ENCODE measurements around the gene MYH3. TPM values are rescaled to one million over a fixed set of nuclear protein-coding genes. Genes with fewer than 3 reads are reported as not detected.
"Not testable (repeated sequence)": the region's sequence is repeated elsewhere in the genome, so short reads cannot be mapped to it uniquely, and the experiment has no call there.

MYH3 gene
- total RNA-seq, 1 experiment from 2014 or later, result 1.6 TPM

GRCh38 chr17:10697092-10698081 is 40.3 kb upstream of the MYH3 start, which contains the start of the genes ADPRM and SCO1 (continued):
- TF ChIP-seq RELA (CRISPR knock-in tag; IDR thresholded peaks at IDR 0.05; ENCODE audit: borderline replicate concordance), result peak; percentile 34; the same call in 1 of the 2 replicates
- TF ChIP-seq ETV6 (CRISPR knock-in tag; IDR thresholded peaks at IDR 0.05), result peak; percentile 96; the same call in 1 of the 2 replicates

- DNase-seq (ENCODE audit: low spot score); H3K9me3 Mint-ChIP-seq; ATAC-seq; H3K4me1 Mint-ChIP-seq; POLR2A ChIA-PET; H3K27ac Mint-ChIP-seq; H3K27me3 Mint-ChIP-seq (ENCODE audit: low read depth): not testable (repeated sequence)
- Mint-ChIP-seq H3K4me3 (peak overlapping the region; percentile 94), H3K36me3 (peaks cover 41% of the 10 kb centered on the region)
- CTCF ChIA-PET, result interaction anchor here (0.6 to 1.5 kb wide), 3 partner anchors 12 to 67 kb away, joined by 3 to 4 read pairs (median 4); no protein-coding TSS in a partner anchor
Observed at GRCh38 chr17:10695875-10696407, 38.8 kb upstream of the MYH3 start.

GRCh38 chr17:10687499-10687898 is 30.4 kb upstream of the MYH3 start:
- H3K4me3 Mint-ChIP-seq, result no peak overlapping the region
- CTCF ChIA-PET, result no interaction called here
- H3K36me3 Mint-ChIP-seq, result peaks cover 78% of the 10 kb centered on the region
- ATAC-seq (no peak), DNase-seq (ENCODE audit: low spot score) (no peak)
- no peaks in the 10 kb centered on the region for H3K27me3 Mint-ChIP-seq (ENCODE audit: low read depth)
- H3K27ac Mint-ChIP-seq, result no peak overlapping the region
- POLR2A ChIA-PET, result no interaction called here
- H3K4me1 Mint-ChIP-seq, result no peaks in the 10 kb centered on the region
- H3K9me3 Mint-ChIP-seq, result no peaks in the 10 kb centered on the region
- TF ChIP-seq PRRX2 (CRISPR knock-in tag; IDR thresholded peaks at IDR 0.05) (no peak), FOXJ3 (CRISPR knock-in tag; IDR thresholded peaks at IDR 0.05; ENCODE audit: borderline replicate concordance) (no peak), ZNF317 (CRISPR knock-in tag; IDR thresholded peaks at IDR 0.05; ENCODE audit: borderline replicate concordance, low read depth) (no peak), MAX (CRISPR knock-in tag; IDR thresholded peaks at IDR 0.05) (no peak), ZNF512 (CRISPR knock-in tag; IDR thresholded peaks at IDR 0.05; ENCODE audit: borderline replicate concordance) (no peak), AFF4 (CRISPR knock-in tag; IDR thresholded peaks at IDR 0.05; ENCODE audit: borderline replicate concordance) (no peak), ATF3 (CRISPR knock-in tag; conservative IDR thresholded peaks at IDR 0.05) (no peak), GABPB1 (CRISPR knock-in tag; IDR thresholded peaks at IDR 0.05) (no peak), ATF6 (CRISPR knock-in tag; IDR thresholded peaks at IDR 0.05) (no peak), OVOL2 (CRISPR knock-in tag; IDR thresholded peaks at IDR 0.05; ENCODE audit: borderline replicate concordance) (no peak), ARID4B (CRISPR knock-in tag; IDR thresholded peaks at IDR 0.05; ENCODE audit: borderline replicate concordance) (no peak), E2F1 (CRISPR knock-in tag; IDR thresholded peaks at IDR 0.05) (no peak), TCF7 (CRISPR knock-in tag; IDR thresholded peaks at IDR 0.05; ENCODE audit: low read depth) (no peak), NFYB (CRISPR knock-in tag; conservative IDR thresholded peaks at IDR 0.05; ENCODE audit: low read depth) (no peak)

All from WTC11 (cell line).